Measurements from ENCODE around the gene TSPAN31. TPM values are rescaled to one million over a fixed set of nuclear protein-coding genes. Genes with fewer than 3 reads are reported as not detected.

Gene TSPAN31
- total and polyA plus RNA-seq, 9 of the 15 experiments (the other 6 are each of a cell fraction or from before 2014, with no cell fraction given): 11.3 to 26.4 (median 14.3) TPM

DNA sequence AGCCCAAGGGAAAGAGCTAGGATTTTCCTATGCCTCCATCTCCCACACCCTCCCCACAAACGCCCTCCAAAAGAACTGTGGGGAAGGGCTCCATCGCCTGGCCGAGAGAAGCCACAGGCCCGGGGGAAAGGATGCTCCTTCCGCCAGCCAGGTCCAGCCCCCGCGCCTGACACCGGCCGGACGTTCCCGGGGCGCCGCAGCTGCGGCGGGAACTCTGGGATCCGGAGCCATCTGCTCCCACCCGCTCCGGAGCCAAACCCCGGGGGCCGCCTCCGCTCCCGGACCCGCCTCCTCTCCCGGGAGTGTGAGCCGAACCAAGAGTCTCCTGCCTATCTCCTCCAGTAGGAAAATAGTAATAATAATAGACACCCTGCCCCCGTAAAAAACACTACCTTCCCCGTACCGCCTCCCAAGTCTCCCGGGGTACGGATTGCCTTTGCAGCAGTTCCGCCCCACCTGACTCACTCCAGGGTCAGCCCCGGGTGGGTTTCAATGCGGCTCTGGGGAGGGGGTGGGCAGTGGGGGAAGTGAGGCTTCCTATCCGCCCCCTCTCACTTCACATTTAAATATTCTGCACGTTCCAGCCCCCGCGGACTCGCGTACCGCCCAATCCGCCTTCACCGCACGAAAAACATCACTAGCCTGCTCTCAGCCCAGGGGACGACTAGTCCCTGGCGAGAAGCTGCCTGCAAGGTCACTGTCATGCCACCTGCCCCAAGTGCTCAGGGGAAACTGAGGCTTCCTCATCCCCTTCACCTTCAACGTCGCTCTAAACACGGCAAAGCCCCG is 8.7 kb upstream of the TSPAN31 start (continued):
- TF ChIP-seq CREB1 (IDR thresholded peaks at IDR 0.05) (0 out of 2 replicates have a peak, but pooled peaks have one; percentile 14), CREB1 (CRISPR knock-in tag; IDR thresholded peaks at IDR 0.05) (no peak), PCBP1 (IDR thresholded peaks at IDR 0.05; ENCODE audit: low read depth, low read length, poor library complexity, severe bottlenecking) (peak; percentile 55), L3MBTL2 (IDR thresholded peaks at IDR 0.05) (peak; percentile 63), KLF16 (IDR thresholded peaks at IDR 0.05) (peak; percentile 45; the same call in 1 of the 2 replicates), SIN3A (IDR thresholded peaks at IDR 0.05; ENCODE audit: borderline replicate concordance in 2 of 2, control insufficient read depth in 1 of 2, low read depth in 2 of 2, low read length in 2 of 2) (peak in 1 of 2 experiments; percentile 27; a peak in 1 of 4 replicates), HDAC1 (IDR thresholded peaks at IDR 0.05) (peak in 1 of 2 experiments; percentile 33; a peak in 2 of 4 replicates), CHD4 (IDR thresholded peaks at IDR 0.05; ENCODE audit: insufficient read depth, insufficient replicate concordance, low read depth, low read length, poor library complexity, severe bottlenecking) (no peak), RBFOX2 (IDR thresholded peaks at IDR 0.05; ENCODE audit: low read depth, low read length) (peak; percentile 77), CHD2 (IDR thresholded peaks at IDR 0.05; ENCODE audit: low read depth, low read length) (no peak), PHF8 (IDR thresholded peaks at IDR 0.05; ENCODE audit: borderline replicate concordance, low read length) (peak; percentile 26; the same call in 1 of the 2 replicates), ATF7 (IDR thresholded peaks at IDR 0.05) (peak; percentile 52), RB1 (IDR thresholded peaks at IDR 0.05; ENCODE audit: low read depth) (peak; percentile 39; the same call in 1 of the 2 replicates)
- TF ChIP-seq, protein P1, sequence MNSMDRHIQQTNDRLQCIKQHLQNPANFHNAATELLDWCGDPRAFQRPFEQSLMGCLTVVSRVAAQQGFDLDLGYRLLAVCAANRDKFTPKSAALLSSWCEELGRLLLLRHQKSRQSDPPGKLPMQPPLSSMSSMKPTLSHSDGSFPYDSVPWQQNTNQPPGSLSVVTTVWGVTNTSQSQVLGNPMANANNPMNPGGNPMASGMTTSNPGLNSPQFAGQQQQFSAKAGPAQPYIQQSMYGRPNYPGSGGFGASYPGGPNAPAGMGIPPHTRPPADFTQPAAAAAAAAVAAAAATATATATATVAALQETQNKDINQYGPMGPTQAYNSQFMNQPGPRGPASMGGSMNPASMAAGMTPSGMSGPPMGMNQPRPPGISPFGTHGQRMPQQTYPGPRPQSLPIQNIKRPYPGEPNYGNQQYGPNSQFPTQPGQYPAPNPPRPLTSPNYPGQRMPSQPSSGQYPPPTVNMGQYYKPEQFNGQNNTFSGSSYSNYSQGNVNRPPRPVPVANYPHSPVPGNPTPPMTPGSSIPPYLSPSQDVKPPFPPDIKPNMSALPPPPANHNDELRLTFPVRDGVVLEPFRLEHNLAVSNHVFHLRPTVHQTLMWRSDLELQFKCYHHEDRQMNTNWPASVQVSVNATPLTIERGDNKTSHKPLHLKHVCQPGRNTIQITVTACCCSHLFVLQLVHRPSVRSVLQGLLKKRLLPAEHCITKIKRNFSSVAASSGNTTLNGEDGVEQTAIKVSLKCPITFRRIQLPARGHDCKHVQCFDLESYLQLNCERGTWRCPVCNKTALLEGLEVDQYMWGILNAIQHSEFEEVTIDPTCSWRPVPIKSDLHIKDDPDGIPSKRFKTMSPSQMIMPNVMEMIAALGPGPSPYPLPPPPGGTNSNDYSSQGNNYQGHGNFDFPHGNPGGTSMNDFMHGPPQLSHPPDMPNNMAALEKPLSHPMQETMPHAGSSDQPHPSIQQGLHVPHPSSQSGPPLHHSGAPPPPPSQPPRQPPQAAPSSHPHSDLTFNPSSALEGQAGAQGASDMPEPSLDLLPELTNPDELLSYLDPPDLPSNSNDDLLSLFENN (IDR thresholded peaks at IDR 0.05; ENCODE audit: low read depth in 2 of 2, low read length in 2 of 2): peak in 1 of 2 experiments; percentile 30; a peak in 1 of 4 replicates
- TF ChIP-seq, protein P2, sequence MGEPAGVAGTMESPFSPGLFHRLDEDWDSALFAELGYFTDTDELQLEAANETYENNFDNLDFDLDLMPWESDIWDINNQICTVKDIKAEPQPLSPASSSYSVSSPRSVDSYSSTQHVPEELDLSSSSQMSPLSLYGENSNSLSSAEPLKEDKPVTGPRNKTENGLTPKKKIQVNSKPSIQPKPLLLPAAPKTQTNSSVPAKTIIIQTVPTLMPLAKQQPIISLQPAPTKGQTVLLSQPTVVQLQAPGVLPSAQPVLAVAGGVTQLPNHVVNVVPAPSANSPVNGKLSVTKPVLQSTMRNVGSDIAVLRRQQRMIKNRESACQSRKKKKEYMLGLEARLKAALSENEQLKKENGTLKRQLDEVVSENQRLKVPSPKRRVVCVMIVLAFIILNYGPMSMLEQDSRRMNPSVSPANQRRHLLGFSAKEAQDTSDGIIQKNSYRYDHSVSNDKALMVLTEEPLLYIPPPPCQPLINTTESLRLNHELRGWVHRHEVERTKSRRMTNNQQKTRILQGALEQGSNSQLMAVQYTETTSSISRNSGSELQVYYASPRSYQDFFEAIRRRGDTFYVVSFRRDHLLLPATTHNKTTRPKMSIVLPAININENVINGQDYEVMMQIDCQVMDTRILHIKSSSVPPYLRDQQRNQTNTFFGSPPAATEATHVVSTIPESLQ (CRISPR knock-in tag; IDR thresholded peaks at IDR 0.05): no peak
- TF ChIP-seq, protein P3, sequence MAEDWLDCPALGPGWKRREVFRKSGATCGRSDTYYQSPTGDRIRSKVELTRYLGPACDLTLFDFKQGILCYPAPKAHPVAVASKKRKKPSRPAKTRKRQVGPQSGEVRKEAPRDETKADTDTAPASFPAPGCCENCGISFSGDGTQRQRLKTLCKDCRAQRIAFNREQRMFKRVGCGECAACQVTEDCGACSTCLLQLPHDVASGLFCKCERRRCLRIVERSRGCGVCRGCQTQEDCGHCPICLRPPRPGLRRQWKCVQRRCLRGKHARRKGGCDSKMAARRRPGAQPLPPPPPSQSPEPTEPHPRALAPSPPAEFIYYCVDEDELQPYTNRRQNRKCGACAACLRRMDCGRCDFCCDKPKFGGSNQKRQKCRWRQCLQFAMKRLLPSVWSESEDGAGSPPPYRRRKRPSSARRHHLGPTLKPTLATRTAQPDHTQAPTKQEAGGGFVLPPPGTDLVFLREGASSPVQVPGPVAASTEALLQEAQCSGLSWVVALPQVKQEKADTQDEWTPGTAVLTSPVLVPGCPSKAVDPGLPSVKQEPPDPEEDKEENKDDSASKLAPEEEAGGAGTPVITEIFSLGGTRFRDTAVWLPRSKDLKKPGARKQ (CRISPR knock-in tag; IDR thresholded peaks at IDR 0.05): no peak
- TF ChIP-seq, protein P4, sequence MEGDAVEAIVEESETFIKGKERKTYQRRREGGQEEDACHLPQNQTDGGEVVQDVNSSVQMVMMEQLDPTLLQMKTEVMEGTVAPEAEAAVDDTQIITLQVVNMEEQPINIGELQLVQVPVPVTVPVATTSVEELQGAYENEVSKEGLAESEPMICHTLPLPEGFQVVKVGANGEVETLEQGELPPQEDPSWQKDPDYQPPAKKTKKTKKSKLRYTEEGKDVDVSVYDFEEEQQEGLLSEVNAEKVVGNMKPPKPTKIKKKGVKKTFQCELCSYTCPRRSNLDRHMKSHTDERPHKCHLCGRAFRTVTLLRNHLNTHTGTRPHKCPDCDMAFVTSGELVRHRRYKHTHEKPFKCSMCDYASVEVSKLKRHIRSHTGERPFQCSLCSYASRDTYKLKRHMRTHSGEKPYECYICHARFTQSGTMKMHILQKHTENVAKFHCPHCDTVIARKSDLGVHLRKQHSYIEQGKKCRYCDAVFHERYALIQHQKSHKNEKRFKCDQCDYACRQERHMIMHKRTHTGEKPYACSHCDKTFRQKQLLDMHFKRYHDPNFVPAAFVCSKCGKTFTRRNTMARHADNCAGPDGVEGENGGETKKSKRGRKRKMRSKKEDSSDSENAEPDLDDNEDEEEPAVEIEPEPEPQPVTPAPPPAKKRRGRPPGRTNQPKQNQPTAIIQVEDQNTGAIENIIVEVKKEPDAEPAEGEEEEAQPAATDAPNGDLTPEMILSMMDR (IDR thresholded peaks at IDR 0.05 in 2 of 3, conservative IDR thresholded peaks at IDR 0.05 in 1 of 3; ENCODE audit: insufficient read depth in 2 of 3, low read depth in 1 of 3, low read length in 3 of 3): peak; percentile 71 to 79 (median 79)

All from K562 (cell line).